H1 (cell line): ENCODE results near the gene FLT1. TPM values are rescaled to one million over a fixed set of nuclear protein-coding genes. Genes with fewer than 3 reads are reported as not detected.

ENCODE experiments used
- CTCF ChIA-PET: fragments of 300-600 bp; sonication (Branson Sonifier 250); formaldehyde crosslinking; loops from one replicate; lab custom pipeline; 2021; ENCODE audit not compliant: partially characterized antibody; lab: Charles Lee
- POLR2A ChIA-PET: fragments of 300-600 bp; sonication (Branson Sonifier 250); formaldehyde crosslinking; loops from one replicate; lab custom pipeline; 2021; ENCODE audit warnings: inconsistent platforms; ENCODE audit not compliant: partially characterized antibody; lab: Charles Lee
- DNase-seq, 2 experiments: peaks; one replicate each; pipeline versions ENCODE4 v3.0.0 to v3.0.0-alpha.2; 2010 to 2022; ENCODE audit warnings: low spot score in 2 of 2, low read depth in 1 of 2, mixed read lengths in 1 of 2
- FAIRE-seq: peaks from 2 replicates; lab custom pipeline; 2011; peaks lifted over from hg19 to GRCh38; lab: Jason Lieb, UNC
- H2AFZ ChIP-seq: 2 replicates; pipeline ENCODE4 v1.8.1; 2012; ENCODE audit warnings: low read length, inconsistent platforms
- H2AK5ac ChIP-seq: 2 replicates; pipeline ENCODE4 v1.6.1; 2013; ENCODE audit warnings: low read depth, low read length
- H2BK120ac ChIP-seq: replicated peaks from 2 replicates; pipeline ENCODE3; 2013; ENCODE audit warnings: low read depth, low read length, inconsistent platforms
- H2BK12ac ChIP-seq: 2 replicates; pipeline ENCODE4 v1.6.1; 2013; ENCODE audit warnings: low read depth, low read length
- H2BK15ac ChIP-seq: 2 replicates; pipeline ENCODE4 v1.6.1; 2013; ENCODE audit warnings: low read length
- H2BK20ac ChIP-seq: 2 replicates; pipeline ENCODE4 v1.6.1; 2013; ENCODE audit warnings: low read length
- H2BK5ac ChIP-seq: 2 replicates; pipeline ENCODE4 v1.6.1; 2013; ENCODE audit warnings: low read depth, low read length
- H3K14ac ChIP-seq: 2 replicates; pipeline ENCODE4 v1.6.1; 2013; ENCODE audit warnings: inconsistent platforms; ENCODE audit not compliant: insufficient read length
- H3K18ac ChIP-seq: 2 replicates; pipeline ENCODE4 v1.6.1; 2013; ENCODE audit warnings: low read length; ENCODE audit errors: extremely low read depth
- H3K23ac ChIP-seq: 2 replicates; pipeline ENCODE4 v1.6.1; 2013; ENCODE audit warnings: inconsistent platforms; ENCODE audit not compliant: insufficient read length
- H3K23me2 ChIP-seq: 2 replicates; pipeline ENCODE4 v1.6.1; 2013; ENCODE audit warnings: low read depth, low read length
- H3K27ac ChIP-seq: 2 replicates; pipeline ENCODE4 v1.6.1; 2011; ENCODE audit warnings: low read depth, low read length, inconsistent platforms
- H3K27me3 ChIP-seq, 4 experiments: replicated peaks in 1 of 4; 1 replicate in 1 of 4; 2 replicates in 3 of 4; pipeline versions ENCODE4 v1.6.1 to v1.8.1; 2011 to 2013; ENCODE audit warnings: low read length in 3 of 4, mild to moderate bottlenecking in 3 of 4, inconsistent platforms in 2 of 4, mixed read lengths in 2 of 4, moderate library complexity in 1 of 4; ENCODE audit not compliant: control insufficient read depth in 3 of 4, insufficient read depth in 3 of 4; ENCODE audit errors: extremely low read depth in 1 of 4
- H3K36me3 ChIP-seq, 4 experiments: 2 replicates each; pipeline versions ENCODE4 v1.6.1 to v1.8.1; 2011 to 2013; ENCODE audit warnings: mild to moderate bottlenecking in 4 of 4, low read length in 3 of 4, moderate library complexity in 2 of 4, control low read depth in 1 of 4, inconsistent platforms in 1 of 4; ENCODE audit not compliant: insufficient read depth in 4 of 4, control insufficient read depth in 2 of 4
- H3K4ac ChIP-seq: replicated peaks from 2 replicates; pipeline ENCODE3; 2013; ENCODE audit warnings: low read length, low read depth, mixed read lengths, inconsistent platforms; ENCODE audit not compliant: insufficient read length
- H3K4me1 ChIP-seq, 4 experiments: replicated peaks in 1 of 4; 1 replicate in 1 of 4; 2 replicates in 3 of 4; pipeline versions ENCODE4 v1.6.1 to v1.8.1; 2011 to 2013; ENCODE audit warnings: low read length in 3 of 4, inconsistent platforms in 2 of 4, mixed read lengths in 1 of 4; ENCODE audit not compliant: insufficient read depth in 4 of 4, control insufficient read depth in 3 of 4
- H3K4me2 ChIP-seq, 2 experiments: 2 replicates each; pipeline versions ENCODE4 v1.6.1 to v1.8.1; 2011 to 2013; ENCODE audit warnings: low read depth in 2 of 2, low read length in 2 of 2, control low read depth in 1 of 2, inconsistent platforms in 1 of 2, mild to moderate bottlenecking in 1 of 2; ENCODE audit not compliant: insufficient read depth in 1 of 2
- H3K4me3 ChIP-seq, 4 experiments: fragments of 200-600, 300-600 bp in 1 of 4; sonication (generic), shearing (Covaris generic), sonication (Bioruptor Twin) in 1 of 4; 2 replicates each; pipeline versions ENCODE4 v1.5.1 to v1.8.1; 2011 to 2016; ENCODE audit warnings: low read length in 4 of 4, low read depth in 3 of 4, control low read depth in 2 of 4, inconsistent platforms in 2 of 4, mild to moderate bottlenecking in 2 of 4, mixed read lengths in 1 of 4, moderate library complexity in 1 of 4; ENCODE audit not compliant: insufficient read depth in 2 of 4; ENCODE audit errors: extremely low read depth in 1 of 4
- H3K56ac ChIP-seq: replicated peaks from 2 replicates; pipeline ENCODE3; 2013; ENCODE audit warnings: low read depth, mild to moderate bottlenecking, mixed read lengths, low read length, inconsistent platforms; ENCODE audit not compliant: insufficient read length
- H3K79me1 ChIP-seq: 2 replicates; pipeline ENCODE4 v1.6.1; 2013; ENCODE audit warnings: low read depth, low read length, control low read depth
- H3K79me2 ChIP-seq, 2 experiments: 2 replicates each; pipeline versions ENCODE4 v1.6.1 to v1.8.1; 2012 to 2013; ENCODE audit warnings: low read length in 2 of 2, mild to moderate bottlenecking in 2 of 2, inconsistent platforms in 1 of 2; ENCODE audit not compliant: insufficient read depth in 2 of 2, control insufficient read depth in 1 of 2
- H3K9ac ChIP-seq, 4 experiments: replicated peaks in 1 of 4; 1 replicate in 1 of 4; 2 replicates in 3 of 4; pipeline versions ENCODE4 v1.6.1 to v1.8.1; 2011 to 2013; ENCODE audit warnings: low read depth in 3 of 4, low read length in 3 of 4, control low read depth in 2 of 4, mild to moderate bottlenecking in 2 of 4, moderate library complexity in 2 of 4, inconsistent platforms in 1 of 4; ENCODE audit errors: extremely low read depth in 1 of 4
- H3K9me3 ChIP-seq, 2 experiments: 2 replicates each; pipeline versions ENCODE4 v1.6.1 to v1.8.1; 2012 to 2013; ENCODE audit warnings: mild to moderate bottlenecking in 2 of 2, moderate library complexity in 2 of 2, control low read depth in 1 of 2, inconsistent platforms in 1 of 2, low read depth in 1 of 2, low read length in 1 of 2, mixed read lengths in 1 of 2; ENCODE audit not compliant: insufficient read depth in 2 of 2
- H4K20me1 ChIP-seq, 2 experiments: replicated peaks in 1 of 2; 2 replicates each; pipeline versions ENCODE3 to v1.8.1; 2011 to 2013; ENCODE audit warnings: inconsistent platforms in 2 of 2, low read length in 2 of 2, mild to moderate bottlenecking in 1 of 2; ENCODE audit not compliant: insufficient read depth in 2 of 2, control insufficient read depth in 1 of 2
- H4K5ac ChIP-seq: 2 replicates; pipeline ENCODE4 v1.6.1; 2013; ENCODE audit warnings: low read length, low read depth, mixed read lengths, inconsistent platforms; ENCODE audit not compliant: insufficient read length
- H4K8ac ChIP-seq: 2 replicates; pipeline ENCODE4 v1.8.0; 2013; ENCODE audit warnings: mild to moderate bottlenecking, moderate library complexity, low read length, inconsistent platforms; ENCODE audit not compliant: insufficient read depth; ENCODE audit errors: extremely low read depth
- H4K91ac ChIP-seq: replicated peaks from 2 replicates; pipeline ENCODE3; 2013; ENCODE audit warnings: low read length, mixed read lengths, inconsistent platforms; ENCODE audit not compliant: insufficient read length
- BCL11A ChIP-seq, 2 experiments: IDR thresholded peaks; one replicate each; pipeline ENCODE4 v1.6.1; 2011; ENCODE audit warnings: low read depth in 2 of 2, low read length in 2 of 2, mild to moderate bottlenecking in 2 of 2
- CBX5 ChIP-seq: fragments of 300-800, 300-1000 bp; sonication (generic); IDR thresholded peaks from 2 replicates; pipeline ENCODE4 v1.7.1; 2016; ENCODE audit warnings: antibody characterized with exemption, low read length, low read depth
- CHD1 ChIP-seq: IDR thresholded peaks from 2 replicates; pipeline ENCODE4 v1.6.1; 2012; ENCODE audit warnings: low read depth, low read length, improper control_type of control experiment
- CTCF ChIP-seq, 3 experiments: IDR thresholded peaks; 1 replicate in 2 of 3; 2 replicates in 1 of 3; pipeline versions ENCODE4 v1.5.1 to v1.6.1; 2011; ENCODE audit warnings: low read length in 3 of 3, mild to moderate bottlenecking in 3 of 3, inconsistent platforms in 2 of 3, low read depth in 1 of 3, moderate library complexity in 1 of 3; ENCODE audit not compliant: insufficient read depth in 1 of 3; ENCODE audit errors: control extremely low read depth in 1 of 3
- HDAC2 ChIP-seq, 2 experiments: fragments of 300-600 bp in 1 of 2; sonication (generic) in 1 of 2; IDR thresholded peaks; 2 replicates each; pipeline ENCODE4 v1.6.1; 2011 to 2012; ENCODE audit warnings: low read depth in 2 of 2, low read length in 2 of 2, mild to moderate bottlenecking in 2 of 2, moderate library complexity in 2 of 2, borderline replicate concordance in 1 of 2, inconsistent platforms in 1 of 2
- JUN ChIP-seq: IDR thresholded peaks from 2 replicates; pipeline ENCODE4 v1.6.1; 2011; ENCODE audit warnings: low read depth, mild to moderate bottlenecking, improper control_type of control experiment, low read length
- JUND ChIP-seq: IDR thresholded peaks from 2 replicates; pipeline ENCODE4 v1.6.1; 2011; ENCODE audit warnings: mild to moderate bottlenecking, improper control_type of control experiment, low read length
- MAX ChIP-seq: IDR thresholded peaks from 2 replicates; pipeline ENCODE4 v1.6.1; 2012; ENCODE audit warnings: inconsistent platforms
- POU5F1 ChIP-seq: IDR thresholded peaks from 2 replicates; pipeline ENCODE4 v1.6.1; 2011; ENCODE audit warnings: low read depth, mild to moderate bottlenecking, low read length, moderate library complexity
- RXRA ChIP-seq: IDR thresholded peaks from 2 replicates; pipeline ENCODE4 v1.6.1; 2011; ENCODE audit warnings: low read depth, mild to moderate bottlenecking, low read length, moderate library complexity; ENCODE audit not compliant: insufficient read depth
- SIRT6 ChIP-seq: IDR thresholded peaks from one replicate; pipeline ENCODE4 v1.7.1; 2012; ENCODE audit warnings: low read length, inconsistent platforms
- SP2 ChIP-seq: IDR thresholded peaks from 2 replicates; pipeline ENCODE4 v1.6.1; 2012; ENCODE audit warnings: mild to moderate bottlenecking, low read length, inconsistent platforms
- YY1 ChIP-seq: IDR thresholded peaks from 2 replicates; pipeline ENCODE4 v1.6.1; 2011; ENCODE audit warnings: low read depth, mild to moderate bottlenecking, low read length
- WGBS, 2 experiments: shearing (Covaris generic) in 1 of 2; methylation state at CpG; one replicate each; pipeline versions ENCODE4 v1.1.6 to v1.1.7; 2013 to 2015; ENCODE audit warnings: low lambda C conversion rate in 2 of 2, mixed read lengths in 2 of 2, inconsistent platforms in 1 of 2, low coverage in 1 of 2, missing lambda C conversion rate in 1 of 2; ENCODE audit not compliant: insufficient replicate concordance in 2 of 2, insufficient coverage in 1 of 2, insufficient read length in 1 of 2; ENCODE audit errors: extremely low coverage in 1 of 2, missing lambda C conversion rate in 1 of 2; 5-methylcytosine and 5-hydroxymethylcytosine counted together
- polyA plus RNA-seq, 7 experiments: library from polyadenylated mRNA; depleted of rRNA in 3 of 7; stranded (reverse) in 5 of 7; unstranded in 2 of 7; fragments of >200 nt in 5 of 7; fragments of 200-250 nt in 2 of 7; gene quantifications; 1 replicate in 5 of 7; 2 replicates in 1 of 7; 4 replicates in 1 of 7; pipeline versions ENCODE4 v1.2.1 to v1.2.3, GENCODE V29; 2011 to 2013; ENCODE audit warnings: missing spikeins in 2 of 7, mixed read lengths in 2 of 7
- total RNA-seq: library from RNA; stranded (reverse); fragmentation: NEBNext Ultra II Directional; extraction: Animal tissue kit (Norgen Biotek cat#: 25700); gene quantifications from 2 replicates; pipeline ENCODE4 v1.2.1, GENCODE V29; 2021

Gene FLT1
- total and polyA plus RNA-seq, 2 of the 8 experiments (the other 6 are each of a cell fraction or from before 2014, with no cell fraction given), result 19.7 to 90.2 TPM

- no peak overlapping the region for H2BK12ac ChIP-seq
- H3K27ac ChIP-seq, result no peak overlapping the region
- POLR2A ChIA-PET, result no interaction called here
- no peak overlapping the region for H3K9ac ChIP-seq
- no peaks in the 10 kb centered on the region for H3K23me2 ChIP-seq
- FAIRE-seq (no peak), DNase-seq (no peak)
- no peaks in the 10 kb centered on the region for H3K27me3 ChIP-seq
- H4K5ac ChIP-seq, result no peak overlapping the region
- H3K56ac ChIP-seq, result no peak overlapping the region
- H2BK120ac ChIP-seq, result no peak overlapping the region
- H3K36me3 ChIP-seq, result peaks cover 0 to 5% (median 0%) of the 10 kb centered on the region in 4 experiments; a peak in 3 of 8 replicates
- CTCF ChIA-PET, result no interaction called here
- H4K91ac ChIP-seq, result no peak overlapping the region
- H3K79me1 ChIP-seq, result no peaks in the 10 kb centered on the region; the same call in 1 of the 2 replicates
- H4K20me1 ChIP-seq, result peaks cover 0 to 6% of the 10 kb centered on the region in 2 experiments
- no peak overlapping the region for H4K8ac ChIP-seq
- H3K14ac ChIP-seq, result no peak overlapping the region
- 88% methylated on average over 3 of the region's 3 CpGs; no CpG with 5 or more reads in 1 of the 2 experiments for WGBS, 2 experiments
- H3K18ac ChIP-seq, result no peak overlapping the region
- no peak overlapping the region for H2AFZ ChIP-seq
- H2BK15ac ChIP-seq, result no peak overlapping the region
- no peak overlapping the region for H2BK20ac ChIP-seq
- peaks cover 0 to 5% of the 10 kb centered on the region in 2 experiments; a peak in 2 of 4 replicates for H3K9me3 ChIP-seq
- peaks cover 0 to 97% of the 10 kb centered on the region in 2 experiments; a peak in 3 of 4 replicates for H3K79me2 ChIP-seq
- no peak overlapping the region for H3K4me3 ChIP-seq
- no peak overlapping the region for H2AK5ac ChIP-seq
- no peak overlapping the region for H3K23ac ChIP-seq
- H3K4ac ChIP-seq, result no peak overlapping the region
- no peak overlapping the region for H2BK5ac ChIP-seq
- H3K4me1 ChIP-seq, result peaks cover 2 to 7% (median 5%) of the 10 kb centered on the region in 4 experiments; a peak in 5 of 7 replicates
- H3K4me2 ChIP-seq, result no peak overlapping the region
- TF ChIP-seq CBX5, result no peak
- no peak for TF ChIP-seq HDAC2 (IDR thresholded peaks at IDR 0.05; ENCODE audit: borderline replicate concordance in 1 of 2, low read depth in 2 of 2, low read length in 2 of 2)
- no peak for TF ChIP-seq POU5F1
- TF ChIP-seq CHD1, result no peak
- TF ChIP-seq BCL11A (IDR thresholded peaks at IDR 0.05; ENCODE audit: low read depth in 2 of 2, low read length in 2 of 2), result no peak
- no peak for TF ChIP-seq RXRA
- no peak for TF ChIP-seq YY1
- TF ChIP-seq JUND, result no peak
- no peak for TF ChIP-seq MAX
- TF ChIP-seq SP2, result no peak
- no peak for TF ChIP-seq CTCF (IDR thresholded peaks at IDR 0.05; ENCODE audit: control extremely low read depth in 1 of 3, insufficient read depth in 1 of 3, low read depth in 1 of 3, low read length in 3 of 3)
- TF ChIP-seq SIRT6, result no peak
- no peak for TF ChIP-seq JUN
Measured at GRCh38 chr13:28477709-28477973, 17.3 kb downstream of the FLT1 start.
